Smooth muscle cell of the brain vasculature (primary cell): ENCODE data around the gene ZNF511.

Source experiments
- DNase-seq: peaks from one replicate; pipeline ENCODE4 v3.0.0-alpha.2; 2012; ENCODE audit warnings: low read depth, low spot score

The ZNF511 gene

GRCh38 chr10:133335246-133336117 is 26.8 kb downstream of the ZNF511 start:
- no peak for DNase-seq

GRCh38 chr10:133336118-133336576 is 27.4 kb downstream of the ZNF511 start:
- no peak for DNase-seq

- DNase-seq: no peak
Measured at GRCh38 chr10:133336577-133337369, 28.1 kb downstream of the ZNF511 start, which contains the start of gene CALY. Gene CALY, minus strand, starts transcription at chr10:133336896. Its CDS starts 7,907 bp downstream, at chr10:133328989.

GRCh38 chr10:133337370-133337725 is 28.6 kb downstream of the ZNF511 start:
- DNase-seq: no peak

GRCh38 chr10:133338080-133339071 is 29.7 kb downstream of the ZNF511 start:
- no peak for DNase-seq

GRCh38 chr10:133339708-133340380 is 31.1 kb downstream of the ZNF511 start:
- no peak for DNase-seq

- no peak for DNase-seq
Measured at GRCh38 chr10:133341983-133342382, 33.3 kb downstream of the ZNF511 start.

GRCh38 chr10:133342942-133343341 is 34.2 kb downstream of the ZNF511 start:
- DNase-seq: no peak

GRCh38 chr10:133343558-133343957 is 34.8 kb downstream of the ZNF511 start:
- DNase-seq: no peak

GRCh38 chr10:133344236-133344635 is 35.5 kb downstream of the ZNF511 start:
- DNase-seq: no peak

GRCh38 chr10:133346413-133346812 is 37.7 kb downstream of the ZNF511 start:
- DNase-seq: no peak

GRCh38 chr10:133347710-133348517 is 39.2 kb downstream of the ZNF511 start:
- no peak for DNase-seq

- DNase-seq: no peak
Measured at GRCh38 chr10:133349160-133349568, 40.5 kb downstream of the ZNF511 start.

- DNase-seq: no peak
Measured at GRCh38 chr10:133349577-133350011, 40.9 kb downstream of the ZNF511 start.

- no peak for DNase-seq
Measured at GRCh38 chr10:133350283-133350949, 41.7 kb downstream of the ZNF511 start.

GRCh38 chr10:133350950-133351329 is 42.2 kb downstream of the ZNF511 start:
- DNase-seq: no peak

GRCh38 chr10:133351408-133352318 is 42.9 kb downstream of the ZNF511 start:
- no peak for DNase-seq
